ENCODE results near the gene RPS6KA2.

Gene RPS6KA2

GRCh38 chr6:166567107-166567506 lies 59.9 kb downstream of the RPS6KA2 start:
- DNase-seq: peak; percentile 93

GRCh38 chr6:166566026-166567011 lies 60.7 kb downstream of the RPS6KA2 start:
- DNase-seq: no peak

GRCh38 chr6:166565084-166565967 lies 61.7 kb downstream of the RPS6KA2 start:
- no peak for DNase-seq

- no peak for DNase-seq
These were observed 63.2 kb downstream of the RPS6KA2 start for GRCh38 chr6:166563805-166564204.

GRCh38 chr6:166563200-166563599 lies 63.9 kb downstream of the RPS6KA2 start:
- DNase-seq: no peak

DNA sequence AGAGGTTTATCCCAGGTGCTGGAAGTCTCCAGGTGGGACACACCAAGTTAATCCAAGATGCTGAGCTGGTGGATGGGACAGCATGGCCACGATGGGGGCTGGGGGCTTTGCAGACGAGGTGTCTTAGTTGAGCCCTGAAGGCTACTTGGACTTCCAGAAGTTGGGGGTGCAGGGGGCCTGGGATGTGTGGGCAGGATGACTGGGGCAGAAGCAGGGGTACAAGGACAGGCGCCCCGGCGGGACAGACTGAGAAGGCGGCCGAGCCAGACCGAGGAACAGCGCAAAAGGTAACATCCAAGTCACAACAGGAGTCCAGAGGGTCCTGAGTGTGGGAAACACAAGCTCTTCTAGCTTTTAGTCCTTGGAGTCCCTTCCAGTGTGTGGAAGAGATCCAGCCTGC lies 64.3 kb downstream of the RPS6KA2 start:
- no peak for DNase-seq

DNA sequence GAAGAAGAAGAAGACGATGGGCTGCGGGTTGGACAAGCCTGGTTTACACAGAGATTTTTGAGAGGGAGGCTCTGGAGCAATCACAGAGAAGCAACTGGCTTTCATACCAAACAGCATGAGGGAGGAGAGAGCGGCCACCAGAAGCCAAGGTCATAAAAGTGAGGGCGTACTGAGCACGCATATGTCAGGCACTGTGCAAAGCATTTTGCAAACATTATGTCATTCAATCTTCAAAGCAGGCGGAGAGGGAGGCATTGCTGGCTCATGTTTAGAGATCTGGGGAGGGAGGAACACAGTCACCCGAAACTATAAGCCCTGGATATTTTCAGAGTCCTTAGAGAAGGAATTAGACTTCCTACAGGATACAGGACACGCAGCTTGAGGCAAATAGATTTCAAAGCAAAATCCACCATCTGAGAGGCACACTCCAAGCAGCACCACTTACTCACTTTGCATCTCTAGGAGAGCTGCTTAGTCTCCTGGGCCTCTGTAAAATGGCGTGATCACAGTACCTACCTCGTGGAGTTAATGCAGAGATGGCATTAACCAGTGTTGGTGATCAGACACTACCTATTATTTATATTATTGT lies 65.2 kb downstream of the RPS6KA2 start:
- no peak for DNase-seq

GRCh38 chr6:166560222-166560621 lies 66.8 kb downstream of the RPS6KA2 start:
- no peak for DNase-seq

- DNase-seq: no peak
These were observed 67.4 kb downstream of the RPS6KA2 start for GRCh38 chr6:166559662-166560061.

- DNase-seq: no peak
These were observed 67.8 kb downstream of the RPS6KA2 start for GRCh38 chr6:166559211-166559610.

- DNase-seq: no peak
These were observed 68.7 kb downstream of the RPS6KA2 start for GRCh38 chr6:166558156-166559005.

DNA sequence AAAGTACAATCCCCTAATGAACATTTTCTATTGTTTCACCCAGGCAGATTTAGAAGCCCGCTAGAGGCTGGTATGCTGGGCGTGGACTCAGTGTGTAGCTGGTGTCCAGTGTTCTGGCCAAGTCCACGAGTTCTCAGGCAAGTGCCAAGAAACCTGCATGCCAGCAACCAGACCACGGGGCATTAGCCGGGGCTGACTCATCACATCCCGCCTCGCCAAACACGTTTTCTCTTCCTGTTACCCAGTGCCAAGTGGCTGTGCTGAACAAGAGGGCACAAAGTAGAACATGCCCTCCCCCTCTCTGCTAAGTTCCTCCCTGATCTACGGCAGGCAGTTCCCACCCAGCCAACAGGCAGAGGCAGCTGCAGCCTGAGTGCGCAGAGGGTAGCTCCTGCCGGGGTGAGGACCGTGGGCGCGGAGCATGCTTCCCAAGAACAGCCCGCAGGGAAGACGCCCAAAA lies 70.2 kb downstream of the RPS6KA2 start:
- DNase-seq: peak; percentile 98

- DNase-seq: no peak
These were observed 70.7 kb downstream of the RPS6KA2 start for GRCh38 chr6:166556336-166556735.

GRCh38 chr6:166555086-166555485 lies 72.0 kb downstream of the RPS6KA2 start:
- no peak for DNase-seq

GRCh38 chr6:166554316-166554715 lies 72.7 kb downstream of the RPS6KA2 start:
- DNase-seq: no peak

- DNase-seq: peak; percentile 64
These were observed 73.3 kb downstream of the RPS6KA2 start for GRCh38 chr6:166553563-166554271.

GRCh38 chr6:166552600-166552999 lies 74.5 kb downstream of the RPS6KA2 start:
- DNase-seq: no peak

DNA sequence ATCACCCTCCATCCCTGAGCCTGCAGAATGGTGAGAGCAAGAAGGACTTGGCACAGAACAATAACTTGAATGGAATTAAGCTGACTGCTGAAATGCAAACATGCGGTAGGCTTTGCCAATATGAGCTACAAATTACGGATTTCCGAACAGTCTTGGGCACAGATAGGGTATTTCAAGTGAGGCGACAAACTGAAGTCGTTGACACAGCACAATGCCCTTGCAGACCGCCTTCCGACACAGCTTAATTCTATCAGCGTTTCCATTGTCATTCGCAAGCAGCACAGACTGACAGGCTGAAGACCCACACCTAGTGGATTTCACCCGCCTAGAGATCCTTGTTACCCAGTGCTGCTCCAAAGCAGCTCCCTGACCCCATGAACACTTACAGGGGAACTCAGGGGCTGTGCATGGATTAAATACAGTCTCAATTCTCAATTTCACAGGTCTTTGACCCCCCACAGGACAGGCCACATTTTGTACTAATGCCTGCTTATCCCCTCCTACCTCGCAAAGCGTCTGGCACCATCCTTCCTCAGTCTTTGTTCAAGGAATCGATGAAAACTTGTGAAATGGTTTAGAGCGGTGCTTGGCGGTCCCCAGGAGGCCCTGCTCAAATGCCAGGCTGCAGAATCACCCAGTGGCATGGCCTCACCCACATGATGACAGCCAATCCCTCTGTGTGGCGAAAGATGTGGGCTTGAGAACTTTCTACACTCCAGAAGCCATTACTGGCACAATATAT lies 75.1 kb downstream of the RPS6KA2 start:
- DNase-seq: no peak

DNA sequence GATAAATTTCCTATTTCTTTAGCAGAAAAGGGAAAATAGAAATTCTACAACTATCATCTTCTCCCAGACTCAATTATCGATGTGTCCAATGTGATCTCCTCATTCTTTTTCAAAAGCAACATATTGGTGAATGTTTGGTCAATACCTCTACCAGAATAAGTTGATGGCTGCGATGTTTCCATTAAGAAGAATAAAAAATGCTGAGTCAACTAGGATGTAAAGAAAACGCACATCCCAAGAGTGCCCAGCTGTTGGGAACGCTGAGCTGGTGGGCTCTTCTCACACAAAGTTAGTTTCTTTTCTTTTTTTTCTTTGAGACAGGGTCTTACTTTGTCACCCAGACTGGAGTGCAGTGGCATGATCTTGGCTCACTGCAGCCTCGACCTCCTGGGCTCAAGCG lies 80.4 kb downstream of the RPS6KA2 start:
- no peak for DNase-seq

DNA sequence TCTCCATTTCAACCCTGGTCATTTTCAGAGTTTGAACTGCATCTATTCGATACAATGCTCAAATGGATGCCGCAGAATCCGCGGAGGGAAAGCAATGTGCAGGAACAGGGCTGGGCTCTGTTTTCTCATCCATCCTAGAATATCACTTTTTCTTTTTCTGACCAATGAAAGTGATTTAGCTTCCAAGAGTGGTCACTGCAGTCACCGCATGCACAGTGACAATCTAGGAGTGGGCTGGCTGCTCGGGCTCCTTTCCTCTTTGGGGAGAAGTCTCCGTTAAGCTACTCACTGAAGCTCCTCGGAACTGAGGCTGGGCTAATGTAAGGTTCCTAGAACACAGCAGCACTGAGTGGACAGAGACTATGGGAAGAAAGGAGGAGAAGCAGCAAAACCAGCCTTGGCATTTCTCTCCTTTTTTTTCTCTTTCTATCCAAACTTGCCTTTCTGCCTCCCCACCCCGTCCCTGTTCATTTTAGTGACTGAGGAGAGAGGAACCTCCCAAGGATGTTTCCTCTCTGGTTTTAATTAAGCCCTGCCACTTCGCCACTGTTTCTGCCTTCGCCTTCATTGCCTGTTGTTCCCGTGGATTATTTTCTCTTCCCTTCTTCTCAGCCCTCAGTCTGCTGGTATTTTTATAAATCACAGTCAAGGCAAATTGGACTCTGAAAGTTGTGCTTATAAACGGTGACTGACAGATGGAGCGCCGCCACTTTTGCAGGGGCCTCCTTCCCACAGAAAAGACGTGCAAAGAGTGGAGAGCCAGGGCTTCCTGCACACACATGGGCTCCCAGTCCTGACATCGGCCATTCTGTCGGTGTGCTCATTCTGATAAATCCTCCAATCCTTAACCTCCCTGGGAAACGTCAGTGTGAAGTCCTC lies 81.7 kb downstream of the RPS6KA2 start:
- no peak for DNase-seq
